HFFc6 (cell line): Measurements from ENCODE around the gene NCKAP5. TPM values are rescaled to one million over a fixed set of nuclear protein-coding genes. Genes with fewer than 3 reads are reported as not detected.

Experiments
- DNase-seq: peaks from one replicate; pipeline ENCODE4 v3.0.0-alpha.2; 2018
- H3K27ac Mint-ChIP-seq: 2 replicates; pipeline ENCODE4 v1.8.0; 2020; ENCODE audit warnings: mild to moderate bottlenecking, mixed read lengths
- H3K27me3 Mint-ChIP-seq: 2 replicates; pipeline ENCODE4 v1.8.0; 2021; ENCODE audit warnings: mild to moderate bottlenecking, moderate library complexity, mixed read lengths; ENCODE audit not compliant: insufficient read depth
- H3K36me3 Mint-ChIP-seq: 2 replicates; pipeline ENCODE4 v1.8.0; 2021; ENCODE audit warnings: low read depth, mixed read lengths
- H3K4me1 Mint-ChIP-seq: 2 replicates; pipeline ENCODE4 v1.8.0; 2020; ENCODE audit warnings: low read depth, mixed read lengths
- H3K4me3 Mint-ChIP-seq: 2 replicates; pipeline ENCODE4 v1.8.0; 2020; ENCODE audit warnings: mild to moderate bottlenecking, moderate library complexity, mixed read lengths
- H3K9me3 Mint-ChIP-seq: 2 replicates; pipeline ENCODE4 v1.8.0; 2020; ENCODE audit warnings: mild to moderate bottlenecking, mixed read lengths
- total RNA-seq, 6 experiments: library from RNA; stranded (reverse); fragmentation: NEBNext Ultra II Directional; extraction: Animal tissue kit (Norgen Biotek cat#: 25700); gene quantifications; 2 replicates in 1 of 6; 3 replicates in 5 of 6; pipeline ENCODE4 v1.2.3, GENCODE V29; 2021
- TF ChIP-seq, protein P1 (sequence below): fragments of 200-600 bp; sonication (generic); IDR thresholded peaks from 2 replicates; pipeline ENCODE4 v1.5.0; 2021; ENCODE audit warnings: antibody characterized with exemption, mild to moderate bottlenecking

The NCKAP5 gene
- total RNA-seq, 6 experiments from 2014 or later, result 0.31 to 4.0 (median 3.1) TPM

DNA sequence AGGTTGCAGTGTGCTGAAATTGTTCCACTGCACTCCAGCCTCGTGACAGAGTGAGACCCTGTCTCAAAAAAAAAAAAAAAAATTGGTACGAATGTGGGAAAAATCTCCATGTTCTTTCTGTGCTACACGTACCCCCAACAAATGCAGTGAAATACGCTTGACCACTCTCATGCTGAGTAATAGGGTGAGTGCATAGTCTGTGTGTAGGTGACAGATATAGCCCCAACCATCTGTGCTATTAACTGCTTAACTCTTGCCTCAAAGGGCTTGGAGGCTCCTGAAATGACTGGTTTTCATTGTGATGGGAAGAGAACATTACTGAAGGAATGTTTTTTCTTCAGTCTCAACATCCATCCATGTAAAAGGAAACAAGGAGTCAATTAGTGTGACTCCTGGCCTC is 913.9 kb downstream of the NCKAP5 start:
- no peak for DNase-seq
- Mint-ChIP-seq H3K27me3 (peaks cover 3% of the 10 kb centered on the region; the same call in 1 of the 2 replicates), H3K27ac (no peak overlapping the region), H3K9me3 (no peaks in the 10 kb centered on the region), H3K4me1 (peaks cover 25% of the 10 kb centered on the region), H3K36me3 (no peaks in the 10 kb centered on the region), H3K4me3 (no peak overlapping the region)
- TF ChIP-seq, protein P1, sequence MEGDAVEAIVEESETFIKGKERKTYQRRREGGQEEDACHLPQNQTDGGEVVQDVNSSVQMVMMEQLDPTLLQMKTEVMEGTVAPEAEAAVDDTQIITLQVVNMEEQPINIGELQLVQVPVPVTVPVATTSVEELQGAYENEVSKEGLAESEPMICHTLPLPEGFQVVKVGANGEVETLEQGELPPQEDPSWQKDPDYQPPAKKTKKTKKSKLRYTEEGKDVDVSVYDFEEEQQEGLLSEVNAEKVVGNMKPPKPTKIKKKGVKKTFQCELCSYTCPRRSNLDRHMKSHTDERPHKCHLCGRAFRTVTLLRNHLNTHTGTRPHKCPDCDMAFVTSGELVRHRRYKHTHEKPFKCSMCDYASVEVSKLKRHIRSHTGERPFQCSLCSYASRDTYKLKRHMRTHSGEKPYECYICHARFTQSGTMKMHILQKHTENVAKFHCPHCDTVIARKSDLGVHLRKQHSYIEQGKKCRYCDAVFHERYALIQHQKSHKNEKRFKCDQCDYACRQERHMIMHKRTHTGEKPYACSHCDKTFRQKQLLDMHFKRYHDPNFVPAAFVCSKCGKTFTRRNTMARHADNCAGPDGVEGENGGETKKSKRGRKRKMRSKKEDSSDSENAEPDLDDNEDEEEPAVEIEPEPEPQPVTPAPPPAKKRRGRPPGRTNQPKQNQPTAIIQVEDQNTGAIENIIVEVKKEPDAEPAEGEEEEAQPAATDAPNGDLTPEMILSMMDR, result no peak

DNA sequence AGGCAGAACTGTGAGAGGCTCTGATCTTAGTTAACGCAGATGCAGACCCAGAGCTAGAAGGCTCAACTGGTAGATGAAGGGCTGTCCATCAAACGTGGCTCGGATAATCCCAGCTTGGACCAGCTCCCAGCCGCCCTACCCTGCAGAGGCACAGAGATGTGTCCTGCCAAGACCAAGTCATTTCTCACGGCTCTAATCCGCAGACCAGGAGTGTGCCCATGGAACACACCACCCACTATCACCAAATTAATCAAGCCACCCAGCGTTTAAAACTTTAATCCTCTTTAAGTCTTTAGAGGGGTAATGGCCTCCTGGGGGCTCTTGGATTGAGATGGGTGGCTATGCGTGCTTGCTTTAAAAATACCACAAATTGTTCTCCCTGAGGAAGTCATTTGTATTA is 915.8 kb downstream of the NCKAP5 start:
- TF ChIP-seq, protein P1, result no peak
- no peak for DNase-seq
- no peak overlapping the region for H3K4me3 Mint-ChIP-seq

DNA sequence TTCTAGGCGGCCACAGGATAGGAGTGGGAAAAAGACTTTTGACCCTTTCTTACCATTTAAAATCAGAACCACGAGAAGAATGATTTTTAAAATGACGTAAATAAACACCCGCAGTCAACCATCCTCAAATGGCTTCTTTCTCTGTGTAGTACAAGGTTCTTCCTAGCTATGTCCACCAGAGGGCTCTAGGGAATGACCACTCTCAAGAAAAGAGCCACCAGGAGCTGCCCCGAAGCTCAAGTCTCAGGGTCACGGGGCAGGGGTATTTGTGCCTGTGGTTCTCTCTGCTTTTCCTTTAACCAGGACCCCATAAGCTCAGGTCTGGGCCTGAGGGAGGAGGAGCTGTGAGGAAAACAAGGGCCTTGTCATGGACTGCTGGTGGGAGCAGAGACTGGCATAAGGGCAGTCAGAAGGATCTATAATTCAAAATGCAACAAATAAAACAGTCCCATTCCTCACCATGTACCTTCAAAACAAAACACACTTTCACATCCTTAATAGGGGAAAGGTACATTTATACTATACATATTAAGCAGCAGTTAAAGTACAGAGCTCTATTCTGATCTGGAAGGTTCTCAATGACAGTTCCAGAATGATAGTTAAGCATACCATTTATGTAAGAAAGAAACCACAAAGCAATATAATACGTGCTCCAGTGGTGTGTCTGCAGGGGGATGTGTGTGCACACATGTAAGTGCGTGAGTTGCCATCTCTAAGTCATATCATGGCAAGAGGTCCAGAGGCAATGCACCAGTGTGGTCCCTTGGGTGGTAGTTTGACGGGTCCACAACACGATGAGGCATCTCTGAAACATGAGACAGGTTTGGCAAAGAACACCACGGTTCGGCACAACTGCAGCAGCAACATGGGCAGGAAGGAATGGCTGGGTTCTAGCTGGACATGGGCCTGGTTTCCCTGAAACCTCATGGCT is 916.9 kb downstream of the NCKAP5 start:
- Mint-ChIP-seq H3K4me3 (peak overlapping the region; percentile 10), H3K9me3 (no peaks in the 10 kb centered on the region)

More for the DNA sequence above, 915.8 kb downstream of the NCKAP5 start:
- H3K27me3 Mint-ChIP-seq, result peaks cover 3% of the 10 kb centered on the region; the same call in 1 of the 2 replicates
- peaks cover 25% of the 10 kb centered on the region for H3K4me1 Mint-ChIP-seq
- H3K36me3 Mint-ChIP-seq, result no peaks in the 10 kb centered on the region
- H3K9me3 Mint-ChIP-seq, result no peaks in the 10 kb centered on the region
- no peak overlapping the region for H3K27ac Mint-ChIP-seq

DNA sequence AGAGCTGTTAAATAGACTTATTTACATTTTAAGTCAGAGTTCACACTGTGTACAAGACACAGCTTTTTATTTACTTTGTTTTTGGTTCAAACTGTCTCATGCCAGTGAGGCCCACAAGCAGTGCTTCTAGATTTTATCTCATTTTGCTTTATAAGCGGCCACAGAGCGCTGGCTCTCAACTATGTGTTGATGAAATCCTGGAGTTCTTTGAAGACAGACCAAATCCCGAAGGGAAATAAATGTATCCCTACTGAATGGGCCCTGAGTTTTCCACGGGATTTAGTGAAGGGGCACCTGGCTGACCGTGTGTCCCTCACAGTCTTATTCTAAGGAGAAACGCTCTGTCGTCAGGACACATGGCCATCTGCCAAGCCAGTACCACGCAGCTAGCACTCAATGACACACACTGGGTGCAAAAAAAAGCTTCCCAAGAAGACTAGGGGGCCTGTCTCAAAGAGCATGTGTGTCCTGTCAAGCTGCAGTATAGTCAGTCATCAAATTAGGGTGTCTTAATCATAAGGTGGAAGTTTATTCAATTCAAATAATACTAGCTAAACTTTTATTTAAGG is 921.6 kb downstream of the NCKAP5 start:
- Mint-ChIP-seq H3K4me1 (peaks cover 9% of the 10 kb centered on the region), H3K36me3 (no peaks in the 10 kb centered on the region), H3K9me3 (no peaks in the 10 kb centered on the region), H3K4me3 (no peak overlapping the region), H3K27me3 (no peaks in the 10 kb centered on the region), H3K27ac (no peak overlapping the region)
- TF ChIP-seq, protein P1, result no peak
- no peak for DNase-seq

More for the DNA sequence above, 916.9 kb downstream of the NCKAP5 start:
- peaks cover 3% of the 10 kb centered on the region; the same call in 1 of the 2 replicates for H3K27me3 Mint-ChIP-seq
- no peaks in the 10 kb centered on the region for H3K36me3 Mint-ChIP-seq
- H3K27ac Mint-ChIP-seq, result no peak overlapping the region; the same call in 1 of the 2 replicates
- peaks cover 20% of the 10 kb centered on the region for H3K4me1 Mint-ChIP-seq
- DNase-seq, result peak; percentile 51
- TF ChIP-seq, protein P1, result peak; percentile 90

DNA sequence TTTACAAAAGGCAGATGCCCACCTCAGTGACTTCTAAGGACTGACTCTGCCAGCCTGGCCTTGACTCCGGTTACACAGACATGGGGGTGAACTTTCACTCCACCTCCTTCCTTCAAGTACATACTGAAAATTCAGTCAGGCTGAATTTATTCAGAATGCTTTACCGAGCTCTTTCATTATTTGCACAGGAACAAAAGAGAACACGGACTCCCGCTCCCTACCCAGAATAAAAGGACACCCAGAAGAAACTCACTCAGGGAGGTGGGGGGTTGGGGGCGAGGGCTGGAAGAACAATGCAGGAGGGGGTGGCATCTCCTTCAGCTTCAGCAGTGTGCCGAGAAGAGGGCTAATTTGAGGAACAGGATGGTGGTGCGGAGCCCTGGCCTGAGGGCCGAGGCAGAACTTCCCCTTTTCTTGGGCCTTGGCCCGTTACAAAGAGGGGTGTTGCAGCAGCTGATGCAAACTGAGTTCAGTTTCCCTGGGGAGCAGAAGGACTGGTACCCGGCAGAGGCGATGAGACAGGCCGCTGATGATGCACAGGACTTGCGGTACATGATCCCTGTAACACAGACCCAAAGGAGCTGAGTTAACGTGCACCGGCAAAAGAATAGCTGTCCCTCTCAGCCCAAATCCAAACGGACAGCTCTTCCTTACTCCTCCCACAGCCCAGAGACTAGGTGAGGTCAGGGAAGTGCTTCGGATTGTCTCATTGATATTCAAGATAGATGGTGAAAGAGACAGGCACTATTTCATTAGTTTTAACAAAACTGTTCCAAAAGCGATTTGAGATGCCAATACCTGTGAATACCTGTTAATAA is 922.3 kb downstream of the NCKAP5 start:
- Mint-ChIP-seq H3K9me3 (no peaks in the 10 kb centered on the region), H3K36me3 (no peaks in the 10 kb centered on the region), H3K4me3 (no peak overlapping the region), H3K27me3 (no peaks in the 10 kb centered on the region), H3K27ac (no peak overlapping the region), H3K4me1 (peaks cover 2% of the 10 kb centered on the region)
- TF ChIP-seq, protein P1, result no peak
- DNase-seq, result no peak
